ENCODE data around the gene PTK7.

DNA sequence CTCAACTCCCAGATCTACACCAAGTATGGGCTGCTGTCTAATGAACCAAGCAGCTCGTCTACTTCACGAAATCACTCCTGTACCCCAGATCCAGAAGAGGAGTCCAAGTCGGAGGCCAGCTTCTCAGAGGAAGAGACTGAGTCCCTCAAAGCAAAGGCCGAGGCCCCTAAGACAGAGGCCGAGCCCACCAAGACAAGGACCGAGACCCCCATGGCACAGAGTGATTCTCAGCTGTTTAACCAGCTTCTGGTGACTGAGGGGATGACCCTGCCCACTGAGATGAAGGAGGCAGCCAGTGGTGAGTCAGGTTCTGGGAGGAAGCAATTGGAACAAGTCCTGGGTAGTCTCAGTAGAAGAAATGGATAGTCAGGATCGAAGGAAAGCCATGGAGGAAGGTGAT lies 111.7 kb downstream of the PTK7 start:
- TF ChIP-seq CTCF (IDR thresholded peaks at IDR 0.05) (no peak), POLR2AphosphoS5 (IDR thresholded peaks at IDR 0.05) (no peak), POLR2A (IDR thresholded peaks at IDR 0.05; ENCODE audit: low read depth) (no peak)
